Activated T-cell treated with anti-CD3 and anti-CD28 coated beads, Interleukin-2, amount 50 U/mL, for 24 hours (primary cell): ENCODE data around the gene STAG2.
"Not testable (repeated sequence)": the region's sequence is repeated elsewhere in the genome, so short reads cannot be mapped to it uniquely, and the experiment has no call there.

Experiments
- DNase-seq: peaks from one replicate; pipeline ENCODE4 v3.0.0-alpha.2; 2020
- H3K27ac Mint-ChIP-seq: 2 replicates; pipeline ENCODE4 v1.8.0; 2020; ENCODE audit warnings: mild to moderate bottlenecking, mixed read lengths
- H3K27me3 Mint-ChIP-seq: 2 replicates; pipeline ENCODE4 v1.8.0; 2020; ENCODE audit warnings: mixed read lengths
- H3K36me3 Mint-ChIP-seq: 2 replicates; pipeline ENCODE4 v1.8.0; 2020; ENCODE audit warnings: low read depth, mixed read lengths
- H3K4me1 Mint-ChIP-seq: 2 replicates; pipeline ENCODE4 v1.8.0; 2020; ENCODE audit warnings: low read depth, mixed read lengths
- H3K4me3 Mint-ChIP-seq: 2 replicates; pipeline ENCODE4 v1.8.0; 2020; ENCODE audit warnings: mild to moderate bottlenecking, moderate library complexity, mixed read lengths
- H3K9me3 Mint-ChIP-seq: 2 replicates; pipeline ENCODE4 v1.8.0; 2020; ENCODE audit warnings: mixed read lengths

The STAG2 gene

DNA sequence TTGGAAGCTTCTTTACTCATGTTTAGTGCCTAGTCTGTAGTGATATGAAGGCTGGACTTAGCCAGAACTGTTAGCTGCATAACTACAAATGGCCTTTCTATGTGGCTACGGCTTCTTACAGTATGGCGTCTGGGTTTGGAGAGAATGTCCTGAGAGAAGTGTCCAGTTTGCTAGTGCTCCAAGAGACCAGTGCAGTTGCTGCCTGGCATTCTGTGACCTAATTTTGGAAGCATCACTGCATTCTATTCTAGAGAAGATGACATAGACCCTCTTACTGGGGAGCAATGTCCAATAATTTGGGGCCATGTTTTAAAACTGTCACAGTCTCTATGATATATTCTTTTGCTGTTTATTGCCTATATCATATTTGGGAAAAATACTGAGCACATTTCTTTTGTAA is 74.2 kb downstream of the STAG2 start:
- peaks cover 44% of the 10 kb centered on the region for H3K36me3 Mint-ChIP-seq
- H3K4me3 Mint-ChIP-seq, result no peak overlapping the region
- H3K4me1 Mint-ChIP-seq, result peaks cover 27% of the 10 kb centered on the region
- no peak overlapping the region for H3K27ac Mint-ChIP-seq
- H3K9me3 Mint-ChIP-seq, result no peaks in the 10 kb centered on the region
- H3K27me3 Mint-ChIP-seq, result no peaks in the 10 kb centered on the region
- DNase-seq, result no peak

DNA sequence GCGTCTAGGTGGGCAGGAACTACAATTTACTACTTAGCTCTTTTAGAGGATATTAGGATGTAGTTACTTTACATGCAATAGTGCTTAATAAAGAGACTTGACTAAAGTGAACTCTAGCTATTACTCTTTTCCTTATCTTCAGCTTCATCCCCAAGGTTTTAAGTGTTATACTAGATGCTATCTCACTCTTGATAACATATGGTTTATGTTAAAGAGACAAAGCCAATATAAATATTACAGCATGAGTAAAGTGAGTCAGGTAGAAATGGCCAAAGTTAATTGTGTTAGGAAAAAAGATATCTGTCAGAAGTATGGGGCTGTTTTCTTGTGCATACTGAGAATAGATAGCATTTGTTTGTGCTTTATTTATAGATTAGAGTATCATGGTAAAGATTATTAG is 80.5 kb downstream of the STAG2 start:
- DNase-seq, result no peak
- Mint-ChIP-seq H3K36me3 (peaks cover 63% of the 10 kb centered on the region), H3K27me3 (no peaks in the 10 kb centered on the region), H3K9me3 (no peaks in the 10 kb centered on the region), H3K4me3 (no peak overlapping the region), H3K27ac (peak overlapping the region; percentile 31), H3K4me1 (peaks cover 31% of the 10 kb centered on the region)

DNA sequence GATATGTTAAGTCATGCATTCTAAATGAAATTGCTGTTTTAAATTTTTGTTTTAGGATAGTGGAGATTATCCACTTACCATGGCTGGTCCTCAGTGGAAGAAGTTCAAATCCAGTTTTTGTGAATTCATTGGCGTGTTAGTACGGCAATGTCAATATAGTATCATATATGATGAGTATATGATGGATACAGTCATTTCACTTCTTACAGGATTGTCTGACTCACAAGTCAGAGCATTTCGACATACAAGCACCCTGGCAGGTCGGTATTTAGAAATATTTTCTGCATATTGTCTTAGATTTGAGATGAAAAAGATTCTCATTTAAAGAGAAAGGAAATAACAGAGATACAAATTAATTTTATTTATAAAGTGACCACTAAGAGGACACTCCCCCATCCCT is 83.6 kb downstream of the STAG2 start:
- Mint-ChIP-seq H3K4me3 (no peak overlapping the region), H3K27me3 (no peaks in the 10 kb centered on the region), H3K27ac (no peak overlapping the region), H3K9me3 (no peaks in the 10 kb centered on the region), H3K4me1 (peaks cover 24% of the 10 kb centered on the region), H3K36me3 (peaks cover 68% of the 10 kb centered on the region)
- no peak for DNase-seq

DNA sequence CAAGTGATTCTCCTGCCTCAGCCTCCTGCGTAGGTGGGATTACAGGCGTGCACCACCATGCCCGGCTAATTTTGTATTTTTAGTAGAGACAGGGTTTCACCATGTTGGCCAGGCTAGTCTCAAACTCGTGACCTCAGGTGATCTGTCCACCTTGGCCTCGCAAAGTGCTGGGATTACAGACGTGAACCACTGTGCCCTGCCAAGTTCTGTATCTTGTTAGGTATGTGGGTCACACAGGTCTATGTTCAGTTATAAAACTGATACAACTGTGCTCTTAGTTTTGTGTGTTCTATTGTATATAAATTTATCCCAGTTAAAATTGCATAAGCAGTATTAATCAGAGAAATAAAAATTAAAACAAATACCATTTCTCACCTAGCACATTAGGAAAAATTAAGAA is 122.9 kb downstream of the STAG2 start:
- peaks cover 16% of the 10 kb centered on the region for H3K27me3 Mint-ChIP-seq
- peaks cover 32% of the 10 kb centered on the region for H3K4me1 Mint-ChIP-seq
- not testable (repeated sequence) for H3K9me3 Mint-ChIP-seq, H3K4me3 Mint-ChIP-seq, DNase-seq, H3K27ac Mint-ChIP-seq
- H3K36me3 Mint-ChIP-seq, result peaks cover 81% of the 10 kb centered on the region

DNA sequence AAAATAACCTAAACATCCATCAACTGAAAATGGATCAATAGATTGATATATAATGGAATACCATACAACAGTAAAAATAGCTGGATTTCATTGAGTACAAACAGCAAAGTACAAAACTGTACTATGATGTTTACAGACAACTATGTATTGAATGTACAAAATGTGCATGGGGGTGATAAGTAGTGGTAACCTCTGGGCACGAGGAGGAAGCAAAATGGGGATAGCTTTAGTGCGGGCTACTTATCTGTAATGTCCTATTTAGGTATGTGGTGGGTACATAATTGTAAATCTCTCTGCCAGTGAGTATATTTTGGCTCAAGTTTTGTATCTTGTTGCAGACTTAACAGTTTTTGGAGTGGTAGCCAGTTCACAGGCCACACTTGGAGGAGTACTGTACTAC is 123.6 kb downstream of the STAG2 start:
- peaks cover 80% of the 10 kb centered on the region for H3K36me3 Mint-ChIP-seq
- H3K4me1 Mint-ChIP-seq, result peaks cover 32% of the 10 kb centered on the region
- H3K4me3 Mint-ChIP-seq, result no peak overlapping the region
- H3K9me3 Mint-ChIP-seq, result no peaks in the 10 kb centered on the region
- peak overlapping the region; percentile 19 for H3K27ac Mint-ChIP-seq
- H3K27me3 Mint-ChIP-seq, result peaks cover 15% of the 10 kb centered on the region
- no peak for DNase-seq

DNA sequence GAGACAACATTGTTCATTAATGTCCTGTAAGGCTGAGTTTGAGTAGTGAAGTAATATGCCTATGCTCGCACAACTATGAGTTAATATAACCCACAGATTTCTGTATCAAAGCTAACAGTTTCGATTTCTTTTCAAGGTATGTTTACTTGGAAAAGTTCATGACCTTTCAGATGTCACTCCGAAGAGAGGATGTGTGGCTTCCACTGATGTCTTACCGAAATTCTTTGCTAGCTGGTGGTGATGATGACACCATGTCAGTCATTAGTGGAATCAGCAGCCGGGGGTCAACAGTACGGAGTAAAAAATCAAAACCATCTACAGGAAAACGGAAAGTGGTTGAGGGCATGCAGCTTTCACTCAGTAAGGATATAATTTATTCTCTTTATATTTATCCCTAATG is 124.9 kb downstream of the STAG2 start:
- peak overlapping the region; percentile 82 for H3K27ac Mint-ChIP-seq
- peak overlapping the region; percentile 26 for H3K4me3 Mint-ChIP-seq
- no peak for DNase-seq
- H3K36me3 Mint-ChIP-seq, result peaks cover 82% of the 10 kb centered on the region
- H3K9me3 Mint-ChIP-seq, result no peaks in the 10 kb centered on the region
- H3K27me3 Mint-ChIP-seq, result peaks cover 12% of the 10 kb centered on the region
- peaks cover 30% of the 10 kb centered on the region for H3K4me1 Mint-ChIP-seq

DNA sequence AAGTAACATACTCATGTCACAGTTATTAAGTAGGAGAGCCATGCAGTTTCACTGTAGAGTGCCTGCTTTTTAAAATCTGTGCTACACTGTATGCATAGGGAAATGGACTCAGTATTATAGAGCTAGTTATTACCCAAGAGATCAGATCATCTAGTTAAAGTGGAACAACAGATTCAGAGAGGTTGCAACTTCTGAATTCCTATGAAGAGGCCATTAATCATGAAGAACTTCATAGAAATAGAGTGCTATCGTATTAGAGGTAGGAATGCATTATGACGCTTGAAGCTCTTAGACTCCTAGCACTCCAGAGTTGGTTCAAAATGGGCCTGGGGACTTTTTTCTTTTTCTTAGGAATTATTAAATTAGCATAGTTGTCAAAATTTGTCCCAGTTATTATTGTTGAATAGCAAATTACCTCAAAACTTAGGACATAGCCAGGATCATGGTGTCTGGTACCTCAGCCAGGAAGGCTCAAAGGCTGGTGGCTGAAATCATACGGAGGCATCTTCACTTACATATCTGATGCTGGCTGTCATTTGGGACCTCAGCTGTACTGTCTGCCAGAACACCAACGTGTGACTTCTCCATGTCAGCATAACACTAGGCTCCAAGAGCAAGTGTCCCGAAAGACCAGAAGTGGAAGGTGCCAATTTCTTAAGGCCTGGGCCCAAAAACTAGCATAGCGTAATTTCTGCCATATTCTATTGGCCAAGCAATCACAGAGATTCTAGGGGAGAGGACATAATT is 125.7 kb downstream of the STAG2 start:
- H3K27me3 Mint-ChIP-seq, result peaks cover 9% of the 10 kb centered on the region
- peak overlapping the region; percentile 82 for H3K27ac Mint-ChIP-seq
- peaks cover 81% of the 10 kb centered on the region for H3K36me3 Mint-ChIP-seq
- H3K9me3 Mint-ChIP-seq, result no peaks in the 10 kb centered on the region
- H3K4me1 Mint-ChIP-seq, result peaks cover 28% of the 10 kb centered on the region
- no peak for DNase-seq
- no peak overlapping the region for H3K4me3 Mint-ChIP-seq

DNA sequence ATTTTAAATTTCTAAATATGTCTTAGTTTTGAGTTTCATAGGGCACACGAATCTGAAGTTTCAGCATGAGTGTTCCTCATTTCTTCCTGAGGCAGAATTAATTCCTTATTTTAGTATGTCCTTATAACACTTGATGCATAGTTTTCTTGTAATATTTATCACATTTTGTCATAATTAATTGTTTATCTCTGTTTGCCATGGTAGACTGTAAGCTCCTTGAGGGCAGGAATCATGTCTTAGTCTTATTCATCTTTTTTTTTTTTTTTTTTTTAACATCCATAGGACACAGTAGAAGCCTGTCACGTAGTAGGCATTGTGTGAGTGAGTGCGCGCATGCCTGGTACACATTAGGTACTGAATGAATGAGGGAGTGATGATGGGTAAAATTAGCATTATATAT is 131.7 kb downstream of the STAG2 start:
- H3K27ac Mint-ChIP-seq, result no peak overlapping the region
- peaks cover 3% of the 10 kb centered on the region for H3K27me3 Mint-ChIP-seq
- no peaks in the 10 kb centered on the region for H3K9me3 Mint-ChIP-seq
- no peak for DNase-seq
- peaks cover 8% of the 10 kb centered on the region for H3K4me1 Mint-ChIP-seq
- peaks cover 78% of the 10 kb centered on the region for H3K36me3 Mint-ChIP-seq
- no peak overlapping the region for H3K4me3 Mint-ChIP-seq

DNA sequence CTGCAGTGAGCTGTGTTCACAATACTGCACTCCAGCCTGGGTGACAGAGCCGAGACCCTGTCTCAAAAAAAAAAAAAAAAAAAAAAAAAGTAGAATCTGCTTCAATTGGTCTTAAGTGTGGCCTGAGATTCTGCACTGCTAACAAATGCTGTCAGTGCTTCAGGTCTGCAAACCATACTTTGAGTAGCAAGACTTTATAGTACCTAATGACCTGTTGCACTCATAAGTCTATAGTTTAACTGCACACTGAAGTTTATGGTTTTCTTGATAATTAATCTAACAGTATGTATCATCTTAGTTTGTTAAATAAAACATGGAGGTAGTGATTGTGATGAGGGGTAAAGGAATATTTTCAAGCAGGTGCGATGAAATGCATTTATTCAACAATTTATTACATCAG is 135.6 kb downstream of the STAG2 start:
- H3K27ac Mint-ChIP-seq, result peak overlapping the region; percentile 14
- H3K4me3 Mint-ChIP-seq, result no peak overlapping the region
- H3K9me3 Mint-ChIP-seq, result no peaks in the 10 kb centered on the region
- DNase-seq, result no peak
- H3K27me3 Mint-ChIP-seq, result peaks cover 6% of the 10 kb centered on the region
- H3K4me1 Mint-ChIP-seq, result peaks cover 8% of the 10 kb centered on the region
- peaks cover 71% of the 10 kb centered on the region for H3K36me3 Mint-ChIP-seq

DNA sequence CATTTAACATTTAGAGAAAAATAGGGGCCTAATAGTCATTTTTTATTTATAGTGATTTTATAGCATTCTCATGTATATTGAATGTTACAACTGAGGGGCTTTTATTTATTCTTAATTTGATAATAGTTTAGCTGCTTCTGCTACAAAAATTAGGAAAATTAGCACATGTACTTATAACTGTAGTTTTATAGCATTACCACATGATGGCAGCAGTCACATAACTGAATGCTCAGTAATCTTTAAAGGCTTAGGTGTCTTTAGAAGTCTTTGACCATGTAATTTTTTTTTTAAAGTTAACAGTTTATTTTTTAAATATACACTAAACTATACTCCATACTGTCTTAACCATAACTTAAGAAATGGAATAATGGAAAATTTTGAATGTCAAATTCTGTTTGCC is 136.6 kb downstream of the STAG2 start:
- H3K36me3 Mint-ChIP-seq, result peaks cover 69% of the 10 kb centered on the region
- H3K27me3 Mint-ChIP-seq, result peaks cover 6% of the 10 kb centered on the region
- H3K9me3 Mint-ChIP-seq, result no peaks in the 10 kb centered on the region
- DNase-seq, result no peak
- peaks cover 8% of the 10 kb centered on the region for H3K4me1 Mint-ChIP-seq
- no peak overlapping the region for H3K27ac Mint-ChIP-seq
- no peak overlapping the region for H3K4me3 Mint-ChIP-seq

DNA sequence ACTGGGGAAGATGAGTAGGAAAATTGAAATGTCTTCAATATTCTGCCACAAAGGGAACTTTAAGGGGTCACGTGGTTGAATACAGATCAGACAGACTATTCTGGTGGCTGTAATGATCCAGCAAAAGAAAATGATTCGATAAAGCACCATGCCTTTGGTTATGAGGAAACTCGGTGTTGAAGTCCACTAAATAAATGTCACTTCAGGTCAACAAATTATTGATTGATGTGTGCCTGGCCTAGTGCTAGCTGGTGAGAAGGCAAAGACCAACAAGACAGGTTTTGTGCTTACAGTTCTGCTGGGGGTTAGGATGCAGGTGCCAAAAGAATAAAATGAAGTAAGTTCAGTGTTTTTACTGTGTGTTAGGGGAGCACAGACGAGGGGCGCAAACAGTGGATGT is 142.5 kb downstream of the STAG2 start:
- no peak for DNase-seq
- peaks cover 39% of the 10 kb centered on the region for H3K36me3 Mint-ChIP-seq
- H3K4me1 Mint-ChIP-seq, result no peaks in the 10 kb centered on the region
- H3K27me3 Mint-ChIP-seq, result peaks cover 3% of the 10 kb centered on the region
- no peak overlapping the region for H3K27ac Mint-ChIP-seq
- no peak overlapping the region for H3K4me3 Mint-ChIP-seq
- no peaks in the 10 kb centered on the region for H3K9me3 Mint-ChIP-seq

DNA sequence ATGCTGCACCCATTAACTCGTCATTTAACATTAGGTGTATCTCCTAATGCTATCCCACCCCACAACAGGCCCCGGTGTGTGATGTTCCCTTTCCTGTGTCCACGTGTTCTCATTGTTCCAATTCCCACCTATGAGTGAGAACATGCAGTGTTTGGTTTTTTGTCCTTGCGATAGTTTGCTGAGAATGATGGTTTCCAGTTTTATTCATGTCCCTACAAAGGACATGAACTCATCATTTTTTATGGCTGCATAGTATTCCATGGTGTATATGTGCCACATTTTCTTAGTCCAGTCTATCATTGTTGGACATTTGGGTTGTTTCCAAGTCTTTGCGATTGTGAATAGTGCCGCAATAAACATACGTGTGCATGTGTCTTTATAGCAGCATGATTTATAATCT is 143.0 kb downstream of the STAG2 start:
- not testable (repeated sequence) for H3K4me1 Mint-ChIP-seq, H3K4me3 Mint-ChIP-seq, H3K27me3 Mint-ChIP-seq, H3K9me3 Mint-ChIP-seq, DNase-seq, H3K27ac Mint-ChIP-seq
- peaks cover 37% of the 10 kb centered on the region for H3K36me3 Mint-ChIP-seq

DNA sequence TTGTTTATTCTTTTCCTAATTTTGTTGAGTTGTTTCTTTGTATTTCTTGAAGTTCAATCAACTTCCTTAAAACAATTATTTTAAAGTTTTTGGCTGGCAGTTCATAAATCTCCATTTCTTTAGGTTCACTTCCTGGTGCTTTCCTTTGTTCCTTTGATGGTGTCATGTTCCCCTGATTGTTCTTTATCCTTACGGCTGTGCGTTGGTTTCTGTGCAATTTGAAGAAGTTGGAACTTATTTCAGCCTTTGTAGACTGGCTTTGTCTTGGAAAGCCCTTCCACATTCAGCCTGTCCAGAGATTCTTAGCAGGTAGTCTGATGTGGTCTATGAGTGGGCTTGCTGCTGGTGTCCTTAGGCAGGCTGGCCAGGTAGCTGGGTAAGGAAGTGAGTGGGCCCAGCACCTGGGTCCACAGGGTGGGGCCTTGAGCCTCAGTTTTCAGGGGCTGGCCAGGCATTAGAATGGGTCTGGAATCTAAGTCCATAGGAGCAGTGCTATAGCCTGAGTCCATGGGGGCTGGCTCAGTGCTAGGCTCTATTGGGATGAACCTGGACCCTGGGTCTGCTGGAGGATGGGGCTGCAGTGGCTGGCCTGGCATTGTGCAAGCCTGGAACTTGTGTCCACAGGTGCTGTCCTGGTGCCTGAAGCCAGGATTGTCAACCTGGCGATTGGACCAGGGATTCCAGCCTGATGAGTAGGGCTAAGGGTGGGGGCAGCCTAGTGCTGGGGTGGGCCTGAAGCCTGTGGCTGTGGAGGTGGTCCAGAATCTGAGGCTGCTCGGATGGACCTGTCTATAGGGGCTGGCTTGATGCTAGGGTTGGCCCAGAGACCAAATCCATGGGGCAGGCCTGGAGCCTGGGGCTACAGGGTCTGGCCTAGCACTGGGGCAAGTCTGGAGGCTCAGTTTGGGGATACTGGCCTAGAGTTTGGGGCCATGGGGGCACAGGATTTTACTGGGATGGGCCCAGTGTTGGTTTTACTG is 152.4 kb downstream of the STAG2 start:
- no peak overlapping the region for H3K4me3 Mint-ChIP-seq
- no peak overlapping the region for H3K27ac Mint-ChIP-seq
- H3K36me3 Mint-ChIP-seq, result peaks cover 7% of the 10 kb centered on the region
- peaks cover 6% of the 10 kb centered on the region for H3K27me3 Mint-ChIP-seq
- no peak for DNase-seq
- peaks cover 4% of the 10 kb centered on the region for H3K4me1 Mint-ChIP-seq
- H3K9me3 Mint-ChIP-seq, result peaks cover 3% of the 10 kb centered on the region

DNA sequence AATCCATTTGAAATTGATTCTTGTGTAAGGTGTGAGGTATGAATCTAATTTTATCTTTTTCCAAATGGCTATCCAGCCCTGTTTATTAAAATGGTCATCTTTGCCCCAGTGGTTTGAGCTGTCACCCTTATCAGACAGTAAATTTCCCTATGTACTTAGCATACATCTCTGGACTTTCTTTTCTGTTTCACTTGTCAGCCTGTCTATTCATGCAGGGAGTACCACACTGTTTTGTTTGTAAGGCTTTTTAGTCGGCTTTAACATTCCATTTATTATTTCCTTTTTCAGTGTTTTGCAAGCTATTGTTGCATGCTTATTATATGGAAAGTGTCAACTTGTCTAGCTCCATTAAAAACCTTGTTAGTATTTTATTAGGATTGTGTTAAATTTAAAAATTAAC is 155.8 kb downstream of the STAG2 start:
- Mint-ChIP-seq H3K9me3 (no peaks in the 10 kb centered on the region), H3K27me3 (peaks cover 3% of the 10 kb centered on the region), H3K27ac (no peak overlapping the region), H3K36me3 (no peaks in the 10 kb centered on the region), H3K4me1 (peaks cover 4% of the 10 kb centered on the region), H3K4me3 (no peak overlapping the region)
- no peak for DNase-seq

DNA sequence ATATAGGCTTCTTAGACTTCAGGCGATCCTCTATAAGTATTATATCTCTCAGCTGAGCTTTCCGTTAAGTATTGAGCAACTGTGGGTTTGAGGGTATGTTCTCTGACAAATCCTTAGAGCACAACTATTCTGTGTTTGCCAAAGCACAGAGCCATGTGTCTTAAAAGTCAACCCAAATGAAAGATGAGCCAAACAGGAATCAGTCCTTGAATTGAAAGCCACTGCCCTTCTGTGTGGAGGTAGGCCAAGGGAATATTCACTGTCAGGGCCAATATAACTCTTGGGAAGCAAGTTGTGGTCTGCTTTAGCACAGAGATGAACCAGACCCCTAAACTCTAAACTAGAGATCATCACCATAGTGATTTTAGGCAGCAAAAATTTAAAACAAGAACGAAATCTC is 164.0 kb downstream of the STAG2 start:
- no peak for DNase-seq
- H3K4me1 Mint-ChIP-seq, result no peaks in the 10 kb centered on the region
- no peaks in the 10 kb centered on the region for H3K27me3 Mint-ChIP-seq
- no peaks in the 10 kb centered on the region for H3K9me3 Mint-ChIP-seq
- no peaks in the 10 kb centered on the region for H3K36me3 Mint-ChIP-seq
- H3K27ac Mint-ChIP-seq, result no peak overlapping the region
- no peak overlapping the region for H3K4me3 Mint-ChIP-seq
